ENCODE data around the gene PNPLA5. TPM values are rescaled to one million over a fixed set of nuclear protein-coding genes. Genes with fewer than 3 reads are reported as not detected.

PNPLA5 gene
- polyA plus RNA-seq, 1 donor, result not detected

GRCh38 chr22:43838571-43839307 lies 53.1 kb downstream of the PNPLA5 start:
- no peak for DNase-seq

GRCh38 chr22:43838161-43838560 lies 53.7 kb downstream of the PNPLA5 start:
- no peak for DNase-seq

- no peak for DNase-seq
These were observed 54.1 kb downstream of the PNPLA5 start for GRCh38 chr22:43837666-43838065.

GRCh38 chr22:43835736-43836135 lies 56.1 kb downstream of the PNPLA5 start:
- DNase-seq, result no peak

DNA sequence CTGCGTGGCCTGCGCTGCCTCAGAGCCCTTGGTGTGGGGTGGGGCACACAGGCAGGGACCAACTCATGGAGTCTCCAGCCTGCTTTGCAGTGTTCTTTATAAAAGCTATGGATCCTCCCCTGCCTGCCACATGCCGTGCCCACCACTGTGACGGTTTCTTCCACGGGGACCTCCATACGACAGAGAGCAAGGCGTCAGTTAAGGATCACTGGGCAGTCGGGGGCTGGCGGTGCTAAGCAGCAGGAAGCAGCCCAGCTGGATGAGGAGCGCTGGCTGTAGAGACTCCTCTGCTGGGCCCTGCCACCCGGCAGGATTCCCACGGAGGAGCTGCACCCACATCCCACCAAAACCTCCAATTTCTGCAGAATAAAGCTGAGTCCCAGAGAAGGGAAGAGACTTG lies 56.6 kb downstream of the PNPLA5 start:
- DNase-seq, result no peak

DNA sequence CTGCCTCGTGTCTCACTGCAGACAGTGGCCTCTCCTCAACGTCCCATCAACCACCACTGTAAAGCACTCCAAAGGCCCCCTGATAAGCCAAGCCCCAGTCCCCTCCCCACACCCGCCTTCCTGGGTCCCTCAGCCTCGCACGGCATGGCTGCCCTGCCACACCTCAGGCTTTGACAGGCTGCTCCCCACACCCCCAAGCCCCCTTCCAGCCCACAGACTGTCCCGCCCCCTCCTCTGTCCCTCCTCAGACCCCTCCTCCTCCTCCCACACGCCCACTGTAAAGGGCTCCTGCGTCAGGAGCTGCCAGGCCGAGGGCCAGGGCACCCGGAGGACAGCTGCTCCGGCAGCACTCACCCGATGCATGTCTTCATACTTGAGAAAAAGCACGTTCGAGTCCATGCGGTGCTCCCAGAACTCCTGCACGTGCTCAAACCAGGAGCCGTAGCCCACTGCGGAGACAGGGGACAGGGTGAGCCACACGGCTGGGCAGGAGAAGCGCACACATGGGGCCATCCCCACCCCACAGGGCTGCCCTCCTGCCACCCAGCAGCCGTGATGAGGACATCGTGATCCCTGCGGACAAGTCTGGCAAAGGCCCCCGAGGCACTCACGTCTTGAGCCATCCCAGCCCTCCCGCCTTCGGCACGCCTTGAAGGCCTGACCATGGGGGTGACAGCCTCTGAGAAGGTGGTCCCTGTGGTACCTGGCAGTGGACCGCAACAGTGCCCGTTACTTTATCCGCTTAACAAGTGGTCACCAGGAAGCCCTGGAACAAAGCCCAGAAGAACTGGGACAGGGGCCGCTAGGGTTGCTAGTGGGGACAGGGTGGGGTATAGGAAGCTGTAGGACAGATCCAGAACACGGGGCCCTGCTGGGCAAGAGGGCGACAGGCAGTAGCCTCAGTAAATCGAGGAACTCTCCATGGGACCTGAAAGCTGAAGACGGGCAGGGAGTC lies 58.2 kb downstream of the PNPLA5 start:
- no peak for DNase-seq

DNA sequence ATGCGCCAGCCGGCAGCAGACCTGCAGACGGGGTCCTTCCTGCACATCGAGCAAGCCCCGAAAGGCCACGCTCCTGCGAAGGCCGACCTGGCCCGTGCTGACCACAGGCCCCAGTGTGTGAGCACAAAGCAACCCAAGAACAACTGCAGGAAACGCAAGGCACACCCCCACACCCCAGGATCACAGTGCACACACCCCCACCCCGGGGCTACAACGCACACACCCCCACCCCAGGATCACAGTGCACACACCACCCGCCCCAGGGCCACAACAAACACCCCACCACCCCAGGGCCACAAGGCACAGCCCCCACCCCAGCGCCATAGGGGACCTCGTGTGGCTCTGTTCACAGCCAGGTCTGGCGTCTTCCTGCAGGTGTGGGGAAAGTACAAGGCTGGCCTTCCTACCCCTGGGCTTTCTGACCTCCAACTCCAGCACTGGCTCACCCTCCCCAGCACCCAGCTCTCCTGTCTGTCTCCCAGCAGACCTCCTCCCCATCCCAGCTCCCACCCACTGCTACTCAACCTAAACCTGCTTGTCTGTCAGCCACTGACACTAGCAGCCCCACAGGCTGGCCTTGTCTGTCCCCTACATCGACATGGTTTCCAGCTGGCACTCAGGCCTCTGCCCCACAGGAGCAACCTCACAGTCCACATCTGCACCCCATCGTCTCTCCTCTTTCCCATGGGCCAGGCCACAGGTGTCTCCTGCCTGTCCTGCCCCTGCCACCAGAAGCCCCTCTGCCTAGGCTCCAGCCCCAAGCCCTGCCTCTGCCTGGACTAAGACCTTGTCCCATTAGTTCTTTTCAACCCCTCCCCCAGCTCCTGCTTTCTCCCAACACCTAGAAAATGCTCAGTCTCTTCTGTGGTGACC lies 59.2 kb downstream of the PNPLA5 start:
- DNase-seq, result no peak

GRCh38 chr22:43831561-43832392 lies 60.0 kb downstream of the PNPLA5 start:
- DNase-seq, result no peak

DNA sequence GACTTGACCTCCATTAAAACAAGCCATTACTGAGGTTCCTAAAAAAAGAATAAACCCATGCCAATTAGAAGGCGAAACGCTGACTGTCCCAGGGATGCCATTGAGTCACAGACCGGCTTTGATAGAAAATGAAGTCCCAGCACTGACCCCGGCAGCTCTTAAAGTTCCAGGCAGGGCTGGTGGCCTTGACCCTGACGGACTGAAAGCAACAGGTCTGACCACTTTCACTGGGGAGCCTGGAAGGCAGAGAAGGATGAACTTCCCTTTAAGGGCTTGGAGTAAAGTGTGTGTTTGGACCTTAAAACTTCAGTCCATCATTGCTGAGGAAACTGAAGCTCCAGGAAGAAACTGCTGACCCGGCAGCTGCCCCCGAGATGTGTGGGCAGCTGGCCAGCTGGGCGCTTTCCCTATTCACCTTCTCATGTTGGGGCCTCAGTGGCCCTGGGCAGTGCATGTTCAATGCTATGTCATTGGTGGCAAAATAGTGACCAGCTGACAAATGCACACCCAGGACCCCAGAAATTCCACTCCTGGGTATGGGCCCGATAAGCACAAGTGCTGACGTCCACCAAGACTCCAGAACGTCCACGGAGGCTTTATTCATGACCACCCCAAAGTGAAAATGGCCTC lies 60.8 kb downstream of the PNPLA5 start:
- no peak for DNase-seq

DNA sequence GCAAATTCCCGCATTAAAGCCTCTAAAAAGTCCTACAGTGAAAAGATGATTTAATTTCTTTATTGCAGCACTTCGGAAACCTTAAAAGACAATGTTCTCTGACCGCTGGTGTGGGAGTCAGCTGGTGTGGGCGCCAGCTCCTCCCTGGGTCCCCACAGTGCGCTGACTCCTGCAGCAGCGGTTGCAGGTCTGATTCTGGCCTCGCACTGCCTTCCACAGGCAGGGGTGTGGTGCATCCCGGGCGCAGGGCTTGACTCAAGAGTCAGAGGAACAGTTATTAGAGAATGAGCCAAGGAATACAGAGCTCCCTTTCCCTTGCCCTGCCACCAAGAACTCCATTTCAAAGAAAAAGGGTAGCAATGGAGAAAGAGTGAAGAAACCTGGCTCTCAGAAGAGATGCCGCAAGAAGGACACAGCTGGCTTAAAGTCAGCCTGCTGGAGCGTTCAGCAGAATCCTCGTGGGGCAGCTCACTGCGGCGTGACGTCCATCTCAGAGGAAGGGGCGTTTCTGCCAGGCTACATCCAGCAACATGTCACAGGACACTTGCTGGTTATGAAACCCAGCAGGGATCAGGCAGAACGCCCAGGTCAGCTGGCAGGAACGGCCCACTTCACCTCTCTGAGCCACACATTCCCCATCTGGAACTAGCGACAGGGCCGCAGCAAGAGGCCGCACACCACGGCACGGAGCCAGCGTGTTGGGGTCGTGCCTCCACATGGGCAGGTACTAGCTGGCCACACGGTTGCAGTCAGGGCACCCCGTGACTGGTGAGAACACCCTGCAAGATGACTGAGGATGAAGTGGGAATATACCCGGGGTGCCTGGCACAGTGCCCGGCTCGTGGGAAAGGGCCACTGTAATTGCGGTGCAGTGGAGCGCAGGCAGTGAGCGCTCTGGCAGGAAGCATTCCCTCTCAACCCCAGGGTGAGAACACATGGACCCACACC lies 61.6 kb downstream of the PNPLA5 start:
- peak; percentile 23 for DNase-seq

Other genes starting within 250 kb of the PNPLA5 start
- gene EFCAB6, start 79.7 kb downstream of the PNPLA5 start, polyA plus RNA-seq (ENCODE audit: insufficient read length), result 0.80 TPM
- gene SULT4A1, start 29.5 kb downstream of the PNPLA5 start, polyA plus RNA-seq (ENCODE audit: insufficient read length), result 3.5 TPM
- 0.39 TPM for gene PNPLA3, start 31.8 kb upstream of the PNPLA5 start, polyA plus RNA-seq (ENCODE audit: insufficient read length)
- gene SAMM50, start 63.4 kb upstream of the PNPLA5 start, polyA plus RNA-seq (ENCODE audit: insufficient read length), result 54.5 TPM
- gene PARVB, start 132.3 kb upstream of the PNPLA5 start, polyA plus RNA-seq (ENCODE audit: insufficient read length), result 52.7 TPM